ENCODE data around the gene GAL. TPM values are rescaled to one million over a fixed set of nuclear protein-coding genes. Genes with fewer than 3 reads are reported as not detected.

Gene GAL
- total and polyA plus RNA-seq, 2 experiments from 2014 or later = 80.9 to 691 TPM

GRCh38 chr11:68673991-68674390, 10.4 kb upstream of the GAL start:
- peaks cover 4% of the 10 kb centered on the region for H3K27me3 Mint-ChIP-seq (ENCODE audit: insufficient read depth, low read depth, poor library complexity)

GRCh38 chr11:68674461-68674860, 9.9 kb upstream of the GAL start:
- TF ChIP-seq, protein P1, sequence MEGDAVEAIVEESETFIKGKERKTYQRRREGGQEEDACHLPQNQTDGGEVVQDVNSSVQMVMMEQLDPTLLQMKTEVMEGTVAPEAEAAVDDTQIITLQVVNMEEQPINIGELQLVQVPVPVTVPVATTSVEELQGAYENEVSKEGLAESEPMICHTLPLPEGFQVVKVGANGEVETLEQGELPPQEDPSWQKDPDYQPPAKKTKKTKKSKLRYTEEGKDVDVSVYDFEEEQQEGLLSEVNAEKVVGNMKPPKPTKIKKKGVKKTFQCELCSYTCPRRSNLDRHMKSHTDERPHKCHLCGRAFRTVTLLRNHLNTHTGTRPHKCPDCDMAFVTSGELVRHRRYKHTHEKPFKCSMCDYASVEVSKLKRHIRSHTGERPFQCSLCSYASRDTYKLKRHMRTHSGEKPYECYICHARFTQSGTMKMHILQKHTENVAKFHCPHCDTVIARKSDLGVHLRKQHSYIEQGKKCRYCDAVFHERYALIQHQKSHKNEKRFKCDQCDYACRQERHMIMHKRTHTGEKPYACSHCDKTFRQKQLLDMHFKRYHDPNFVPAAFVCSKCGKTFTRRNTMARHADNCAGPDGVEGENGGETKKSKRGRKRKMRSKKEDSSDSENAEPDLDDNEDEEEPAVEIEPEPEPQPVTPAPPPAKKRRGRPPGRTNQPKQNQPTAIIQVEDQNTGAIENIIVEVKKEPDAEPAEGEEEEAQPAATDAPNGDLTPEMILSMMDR (conservative IDR thresholded peaks at IDR 0.05; ENCODE audit: low read depth in 2 of 2) = no peak
- TF ChIP-seq ZNF114 (CRISPR knock-in tag; IDR thresholded peaks at IDR 0.05) (no peak), ZNF462 (CRISPR knock-in tag; IDR thresholded peaks at IDR 0.05) (no peak), POLR2AphosphoS5 (IDR thresholded peaks at IDR 0.05; ENCODE audit: low read depth) (no peak), JUNB (IDR thresholded peaks at IDR 0.05; ENCODE audit: unreplicated experiment) (no peak), ZNF331 (CRISPR knock-in tag; IDR thresholded peaks at IDR 0.05; ENCODE audit: low read depth) (no peak), STAT1 (IDR thresholded peaks at IDR 0.05; ENCODE audit: unreplicated experiment) (no peak), CREB1 (CRISPR knock-in tag; IDR thresholded peaks at IDR 0.05; ENCODE audit: low read depth) (no peak)
- TF ChIP-seq, protein P2, sequence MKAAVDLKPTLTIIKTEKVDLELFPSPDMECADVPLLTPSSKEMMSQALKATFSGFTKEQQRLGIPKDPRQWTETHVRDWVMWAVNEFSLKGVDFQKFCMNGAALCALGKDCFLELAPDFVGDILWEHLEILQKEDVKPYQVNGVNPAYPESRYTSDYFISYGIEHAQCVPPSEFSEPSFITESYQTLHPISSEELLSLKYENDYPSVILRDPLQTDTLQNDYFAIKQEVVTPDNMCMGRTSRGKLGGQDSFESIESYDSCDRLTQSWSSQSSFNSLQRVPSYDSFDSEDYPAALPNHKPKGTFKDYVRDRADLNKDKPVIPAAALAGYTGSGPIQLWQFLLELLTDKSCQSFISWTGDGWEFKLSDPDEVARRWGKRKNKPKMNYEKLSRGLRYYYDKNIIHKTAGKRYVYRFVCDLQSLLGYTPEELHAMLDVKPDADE (IDR thresholded peaks at IDR 0.05) = no peak
- H3K4me3 ChIP-seq = no peak overlapping the region
- peaks cover 4% of the 10 kb centered on the region for H3K27me3 Mint-ChIP-seq (ENCODE audit: insufficient read depth, low read depth, poor library complexity)
- H3K27ac Mint-ChIP-seq = no peak overlapping the region
- H3K4me1 ChIP-seq (ENCODE audit: insufficient read depth) = no peaks in the 10 kb centered on the region
- H3K9me2 ChIP-seq (ENCODE audit: insufficient read depth) = no peaks in the 10 kb centered on the region
- no peaks in the 10 kb centered on the region for H3K79me2 ChIP-seq (replicated peaks; ENCODE audit: insufficient read depth)
- DNase-seq (ENCODE audit: low spot score) (no peak), ATAC-seq (no peak)
- H3K4me1 Mint-ChIP-seq = peaks cover 13% of the 10 kb centered on the region
- H3K27ac ChIP-seq (ENCODE audit: low read depth) = no peak overlapping the region
- H3K4me2 ChIP-seq = no peak overlapping the region
- H3K36me3 Mint-ChIP-seq (ENCODE audit: low read depth) = no peaks in the 10 kb centered on the region
- H3K4me3 Mint-ChIP-seq = no peak overlapping the region
- no peaks in the 10 kb centered on the region for H3K27me3 ChIP-seq (ENCODE audit: insufficient read depth)
- no peaks in the 10 kb centered on the region for H3K9me3 Mint-ChIP-seq
- H3F3A ChIP-seq (replicated peaks; ENCODE audit: low read depth) = no peaks in the 10 kb centered on the region
- no peaks in the 10 kb centered on the region for H4K20me1 ChIP-seq (replicated peaks; ENCODE audit: insufficient read depth)
- peak overlapping the region; percentile 28; the same call in 1 of the 2 replicates for H2AFZ ChIP-seq
- no peaks in the 10 kb centered on the region for H3K36me3 ChIP-seq (ENCODE audit: insufficient read depth)

More at GRCh38 chr11:68673991-68674390, 10.4 kb upstream of the GAL start:
- Histone ChIP-seq H3F3A (replicated peaks; ENCODE audit: low read depth) (no peaks in the 10 kb centered on the region), H2AFZ (peak overlapping the region; percentile 28; the same call in 1 of the 2 replicates), H3K4me3 (no peak overlapping the region), H3K36me3 (ENCODE audit: insufficient read depth) (no peaks in the 10 kb centered on the region), H3K9me2 (ENCODE audit: insufficient read depth) (no peaks in the 10 kb centered on the region), H3K27ac (ENCODE audit: low read depth) (no peak overlapping the region), H3K4me2 (no peak overlapping the region), H3K4me1 (ENCODE audit: insufficient read depth) (no peaks in the 10 kb centered on the region), H3K79me2 (replicated peaks; ENCODE audit: insufficient read depth) (no peaks in the 10 kb centered on the region), H3K27me3 (ENCODE audit: insufficient read depth) (no peaks in the 10 kb centered on the region), H4K20me1 (replicated peaks; ENCODE audit: insufficient read depth) (no peaks in the 10 kb centered on the region)
- Mint-ChIP-seq H3K4me3 (no peak overlapping the region; the same call in 2 of the 3 replicates), H3K27ac (no peak overlapping the region), H3K36me3 (ENCODE audit: low read depth) (no peaks in the 10 kb centered on the region), H3K4me1 (peaks cover 13% of the 10 kb centered on the region), H3K9me3 (no peaks in the 10 kb centered on the region)
- no peak for TF ChIP-seq ZNF331 (CRISPR knock-in tag; IDR thresholded peaks at IDR 0.05; ENCODE audit: low read depth)
- ATAC-seq = no peak
- DNase-seq (ENCODE audit: low spot score) = no peak

Data from GM23338 (cell line).